Activated CD8-positive, alpha-beta T cell treated with anti-CD3 and anti-CD28 coated beads for 36 hours (primary cell): Measurements from ENCODE around the gene RAB34. TPM values are rescaled to one million over a fixed set of nuclear protein-coding genes. Genes with fewer than 3 reads are reported as not detected.

Source experiments
- ATAC-seq: fragments of 200-7000 bp; cut with Tn5 transposase; one replicate; pipeline ENCODE4 v1.10.0; 2021; ENCODE audit warnings: mild to moderate bottlenecking, moderate library complexity
- CTCF ChIA-PET: fragments of 350-600 bp; sonication (Branson Sonifier 250); formaldehyde crosslinking; loops from one replicate; lab custom pipeline; 2021; ENCODE audit warnings: antibody characterized with exemption; lab: Charles Lee
- POLR2A ChIA-PET: fragments of 350-600 bp; sonication (Branson Sonifier 250); formaldehyde crosslinking; loops from one replicate; lab custom pipeline; 2021; ENCODE audit warnings: antibody characterized with exemption; lab: Charles Lee
- DNase-seq: peaks from one replicate; pipeline ENCODE4 v3.0.0-alpha.2; 2020
- H3K27ac Mint-ChIP-seq: one replicate; pipeline ENCODE4 v1.8.0; 2021; ENCODE audit warnings: mild to moderate bottlenecking, mixed read lengths
- H3K27me3 Mint-ChIP-seq: one replicate; pipeline ENCODE4 v1.8.0; 2021; ENCODE audit warnings: mixed read lengths
- H3K36me3 Mint-ChIP-seq: one replicate; pipeline ENCODE4 v1.8.0; 2021; ENCODE audit warnings: low read depth, mixed read lengths
- H3K4me1 Mint-ChIP-seq: one replicate; pipeline ENCODE4 v1.8.0; 2021; ENCODE audit warnings: low read depth, mixed read lengths
- H3K4me3 Mint-ChIP-seq: one replicate; pipeline ENCODE4 v1.8.0; 2021; ENCODE audit warnings: mild to moderate bottlenecking, moderate library complexity, mixed read lengths
- H3K9me3 Mint-ChIP-seq: one replicate; pipeline ENCODE4 v1.8.0; 2021; ENCODE audit warnings: mixed read lengths
- CTCF ChIP-seq: fragments of 200-600 bp; IDR thresholded peaks from one replicate; pipeline ENCODE4 v1.8.0; 2022; ENCODE audit warnings: antibody characterized with exemption, mild to moderate bottlenecking
- intact Hi-C: fragments of 100-400 bp; cut with micrococcal nuclease; formaldehyde crosslinking; loops from one replicate; pipeline ENCODE4 v1.10.0; 2022
- total RNA-seq, 2 experiments: library from RNA; stranded (reverse); gene quantifications; one replicate each; pipeline ENCODE4 v1.2.3, GENCODE V29; 2021

RAB34 gene
- total RNA-seq, 2 experiments from 2014 or later = 9.8 to 14.4 TPM

- DNase-seq = no peak
- H3K4me3 Mint-ChIP-seq = no peak overlapping the region
- H3K36me3 Mint-ChIP-seq = peaks cover 31% of the 10 kb centered on the region
- H3K27ac Mint-ChIP-seq = peak overlapping the region; percentile 5
- no peak for ATAC-seq
- intact Hi-C loops = no loop called here
- no peaks in the 10 kb centered on the region for H3K4me1 Mint-ChIP-seq
- no peak for TF ChIP-seq CTCF
- H3K27me3 Mint-ChIP-seq = no peaks in the 10 kb centered on the region
- POLR2A ChIA-PET = interaction anchor here (1.1 to 1.6 kb wide), 3 partner anchors 8 to 126 kb away, joined by 3 to 5 read pairs (median 3); partner anchors contain the start of gene ALDOC
- CTCF ChIA-PET = no interaction called here
- no peaks in the 10 kb centered on the region for H3K9me3 Mint-ChIP-seq
Measured at GRCh38 chr17:28702752-28703150, 14.9 kb downstream of the RAB34 start.

- Mint-ChIP-seq H3K4me3 (no peak overlapping the region), H3K9me3 (no peaks in the 10 kb centered on the region), H3K27me3 (no peaks in the 10 kb centered on the region), H3K27ac (peak overlapping the region; percentile 5), H3K36me3 (peaks cover 27% of the 10 kb centered on the region), H3K4me1 (no peaks in the 10 kb centered on the region)
- intact Hi-C loops = no loop called here
- ChIA-PET POLR2A (interaction anchor here (1.1 to 2.7 kb wide), 3 partner anchors 8 to 24 kb away, joined by 3 to 14 read pairs (median 5); no protein-coding TSS in a partner anchor), CTCF (interaction anchor here (1.0 kb wide), 1 partner anchor 27 kb away, joined by 4 read pairs; no protein-coding TSS in a partner anchor)
- no peak for TF ChIP-seq CTCF
- DNase-seq (no peak), ATAC-seq (no peak)
Measured at GRCh38 chr17:28702026-28702751, 15.5 kb downstream of the RAB34 start.

GRCh38 chr17:28700830-28701492, 16.7 kb downstream of the RAB34 start:
- Mint-ChIP-seq H3K27me3 (no peaks in the 10 kb centered on the region), H3K9me3 (no peaks in the 10 kb centered on the region), H3K27ac (no peak overlapping the region), H3K4me1 (no peaks in the 10 kb centered on the region), H3K36me3 (peaks cover 33% of the 10 kb centered on the region), H3K4me3 (no peak overlapping the region)
- DNase-seq (no peak), ATAC-seq (no peak)
- TF ChIP-seq CTCF = no peak
- CTCF ChIA-PET = no interaction called here
- intact Hi-C loops = no loop called here
- POLR2A ChIA-PET = interaction anchor here (1.3 to 2.7 kb wide), 3 partner anchors 9 to 90 kb away, joined by 3 to 14 read pairs (median 5); no protein-coding TSS in a partner anchor

- peaks cover 37% of the 10 kb centered on the region for H3K36me3 Mint-ChIP-seq
- H3K27me3 Mint-ChIP-seq = no peaks in the 10 kb centered on the region
- intact Hi-C loops = no loop called here
- CTCF ChIA-PET = no interaction called here
- DNase-seq (no peak), ATAC-seq (no peak)
- H3K9me3 Mint-ChIP-seq = no peaks in the 10 kb centered on the region
- no peak overlapping the region for H3K27ac Mint-ChIP-seq
- H3K4me3 Mint-ChIP-seq = no peak overlapping the region
- POLR2A ChIA-PET = interaction anchor here (1.3 to 2.7 kb wide), 3 partner anchors 9 to 89 kb away, joined by 3 to 14 read pairs (median 5); no protein-coding TSS in a partner anchor
- no peak for TF ChIP-seq CTCF
- H3K4me1 Mint-ChIP-seq = no peaks in the 10 kb centered on the region
Measured at GRCh38 chr17:28700278-28700677, 17.4 kb downstream of the RAB34 start.
